NCI-H2196 (cell line): ENCODE results near the gene SMIM23.

ENCODE experiments used
- DNase-seq: peaks from one replicate; lab custom pipeline; 2025; ENCODE audit not compliant: unreplicated experiment; lab: John Stamatoyannopoulos, UW

Gene SMIM23

DNA sequence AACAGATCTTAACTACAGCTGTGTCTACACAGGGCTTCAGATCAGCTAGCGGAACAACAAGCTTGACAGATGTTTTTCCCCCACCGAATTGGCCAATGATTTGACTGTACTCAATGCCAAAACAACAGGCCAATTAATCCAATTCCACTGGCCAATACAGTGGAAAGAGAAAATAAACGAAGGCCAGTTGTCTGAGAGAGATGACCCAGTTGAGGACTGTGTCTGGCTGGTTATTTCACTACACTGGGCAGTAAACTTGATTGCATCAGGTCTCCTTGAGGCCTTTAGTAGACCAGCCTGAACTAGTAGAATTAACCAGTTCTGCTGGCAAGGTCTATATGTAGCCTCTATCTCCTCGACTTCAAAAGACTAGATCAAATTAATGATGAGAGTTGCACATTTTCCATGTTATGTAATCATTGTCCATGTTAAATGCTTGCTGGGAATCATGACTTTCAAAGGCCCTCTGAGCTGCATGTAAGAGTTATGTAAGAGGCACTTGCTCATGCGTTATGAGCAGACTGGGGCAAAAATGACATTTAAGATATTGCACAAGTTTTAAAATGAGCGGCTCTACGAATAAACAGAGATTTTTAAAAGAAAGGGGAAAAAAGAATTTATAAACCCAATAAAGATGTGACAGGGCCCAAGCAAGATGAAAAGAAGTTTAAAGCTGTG is 28.3 kb downstream of the SMIM23 start:
- no peak for DNase-seq

DNA sequence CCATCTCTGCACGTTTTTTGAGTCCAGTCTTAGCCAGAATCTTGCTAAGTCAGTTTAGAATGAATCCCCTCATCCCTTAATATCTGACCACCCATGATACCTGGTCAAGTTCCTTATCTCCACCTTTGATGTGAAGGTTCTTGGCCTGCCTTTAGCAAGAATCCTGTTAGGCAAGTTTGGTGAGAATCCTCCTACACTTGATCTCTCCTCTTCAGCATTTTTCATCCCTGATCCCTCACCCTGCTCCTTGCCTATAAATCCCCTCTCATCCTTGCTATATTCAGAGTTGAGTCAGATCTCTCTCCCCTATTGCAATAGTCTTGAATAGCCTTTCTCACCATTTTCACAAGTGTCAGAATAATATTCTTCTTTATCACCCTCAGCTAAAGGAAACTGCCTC is 31.0 kb downstream of the SMIM23 start:
- no peak for DNase-seq

- no peak for DNase-seq
Measured at GRCh38 chr5:171820561-171820960, 34.9 kb downstream of the SMIM23 start.

DNA sequence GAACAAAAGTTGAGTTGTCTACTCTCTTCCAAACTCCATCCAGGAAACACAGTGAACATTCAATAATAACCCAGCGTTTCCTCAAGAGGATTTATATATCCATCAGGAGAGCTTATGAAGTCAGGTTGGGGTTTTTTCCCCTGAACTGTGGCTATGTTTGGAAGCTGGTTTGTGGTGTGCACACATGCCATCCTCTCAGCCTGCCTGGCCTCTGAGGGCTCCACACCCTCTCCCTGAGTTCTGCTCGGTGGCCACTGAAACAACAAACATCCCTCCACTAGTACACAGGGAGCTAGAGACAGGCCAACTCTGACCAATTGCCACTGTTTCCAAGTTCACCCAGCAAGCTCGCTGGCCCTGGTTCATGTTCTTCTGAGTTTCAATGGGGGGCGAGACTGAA is 35.7 kb downstream of the SMIM23 start:
- no peak for DNase-seq

GRCh38 chr5:171823269-171823668 is 37.7 kb downstream of the SMIM23 start:
- DNase-seq = no peak

- no peak for DNase-seq
Measured at GRCh38 chr5:171825051-171825450, 39.4 kb downstream of the SMIM23 start.

DNA sequence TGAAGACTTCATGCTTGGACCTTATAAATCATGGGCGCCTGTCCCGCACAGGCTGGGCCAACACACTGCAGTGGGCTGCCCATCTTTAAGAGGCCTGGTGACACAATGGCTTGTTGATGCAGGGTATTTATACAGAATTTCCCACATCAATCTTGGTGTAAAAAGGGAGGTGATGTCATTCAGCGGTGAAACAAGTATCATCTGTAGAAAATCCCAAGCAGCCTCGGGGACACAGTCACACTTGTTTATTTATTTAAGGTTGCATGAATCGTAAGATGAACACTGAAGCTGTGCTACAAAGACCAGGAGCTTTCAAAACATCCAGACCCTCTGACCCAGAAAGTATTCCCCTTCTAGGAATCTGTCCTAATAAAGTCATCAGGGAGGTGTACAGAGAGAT is 40.5 kb downstream of the SMIM23 start:
- DNase-seq = no peak

DNA sequence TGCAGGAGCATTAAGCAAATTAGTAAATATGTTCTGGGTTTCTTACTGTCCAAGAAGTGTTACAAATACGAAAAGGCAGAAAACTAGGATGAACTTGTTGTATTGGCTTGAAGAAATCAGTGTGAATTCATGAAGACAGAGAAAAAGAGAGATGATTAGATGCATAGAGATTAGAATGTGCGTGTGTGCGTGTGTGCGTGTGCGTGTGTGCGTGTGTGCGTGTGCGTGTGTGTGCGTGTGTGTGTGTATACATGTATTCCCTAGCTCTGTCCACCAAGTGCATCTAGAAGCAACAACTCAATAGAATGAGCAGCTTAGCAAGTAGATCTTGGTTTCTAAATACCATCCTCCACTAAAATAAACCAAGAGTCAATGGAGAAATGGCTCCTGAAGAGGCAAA is 41.5 kb downstream of the SMIM23 start:
- DNase-seq = no peak

DNA sequence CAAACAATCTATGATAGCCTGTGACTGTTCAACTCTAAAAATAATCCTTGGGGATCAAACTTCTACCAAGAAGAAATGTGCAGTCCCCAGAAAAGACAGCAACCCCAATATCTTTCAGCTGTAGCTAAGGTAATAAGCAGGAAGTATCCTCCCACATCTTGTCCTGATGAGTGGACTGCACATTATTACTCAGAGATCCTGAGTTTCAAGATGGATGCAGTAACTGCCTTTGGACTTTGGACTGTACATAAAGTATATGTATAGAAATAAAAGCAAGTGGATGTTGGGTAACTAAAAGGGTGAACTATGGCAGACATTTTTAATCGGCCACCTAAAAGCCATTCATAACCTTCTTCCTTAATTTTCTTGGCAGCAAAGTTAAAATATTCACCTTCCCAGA is 45.1 kb downstream of the SMIM23 start:
- DNase-seq = no peak

- DNase-seq = no peak
Measured at GRCh38 chr5:171832775-171833174, 47.2 kb downstream of the SMIM23 start.

DNA sequence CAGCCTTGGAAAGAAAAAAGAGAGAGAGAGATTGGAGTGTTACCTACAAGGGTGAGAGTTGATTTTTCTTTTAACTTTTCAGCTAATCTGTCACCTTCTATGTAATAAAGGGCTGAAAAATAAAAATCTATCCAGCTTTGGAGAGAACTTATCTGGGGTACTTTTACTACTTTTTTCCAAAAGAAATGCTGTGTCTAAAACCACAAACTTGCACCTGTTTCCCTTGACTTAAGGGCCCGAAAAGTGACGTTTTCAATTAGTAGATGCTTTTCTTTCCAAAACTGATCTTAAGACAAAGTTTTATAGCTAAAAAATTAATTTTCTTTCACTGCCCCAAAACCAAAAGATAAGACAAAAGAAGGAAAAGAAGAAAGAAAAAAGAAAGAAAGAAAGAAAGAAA is 48.8 kb downstream of the SMIM23 start:
- no peak for DNase-seq

DNA sequence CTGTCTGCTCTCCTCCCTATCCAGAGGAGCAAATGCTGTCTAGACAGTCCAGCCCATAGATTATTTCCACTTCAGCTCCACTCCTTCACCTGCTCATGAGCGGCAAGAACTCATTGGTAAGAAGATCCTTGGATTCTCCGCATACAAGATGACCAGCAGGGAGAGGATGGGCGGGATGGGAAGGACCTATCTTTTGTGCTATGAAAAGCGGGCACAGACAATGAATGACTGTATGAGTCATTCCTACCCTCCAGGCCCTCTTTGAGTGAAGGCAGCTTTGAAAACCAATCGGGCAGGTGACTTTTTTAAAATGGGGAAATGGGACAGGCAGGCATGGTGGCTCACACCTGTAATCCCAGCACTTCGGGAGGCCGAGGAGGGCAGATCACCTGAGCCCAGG is 49.4 kb downstream of the SMIM23 start:
- DNase-seq = peak; percentile 52

DNA sequence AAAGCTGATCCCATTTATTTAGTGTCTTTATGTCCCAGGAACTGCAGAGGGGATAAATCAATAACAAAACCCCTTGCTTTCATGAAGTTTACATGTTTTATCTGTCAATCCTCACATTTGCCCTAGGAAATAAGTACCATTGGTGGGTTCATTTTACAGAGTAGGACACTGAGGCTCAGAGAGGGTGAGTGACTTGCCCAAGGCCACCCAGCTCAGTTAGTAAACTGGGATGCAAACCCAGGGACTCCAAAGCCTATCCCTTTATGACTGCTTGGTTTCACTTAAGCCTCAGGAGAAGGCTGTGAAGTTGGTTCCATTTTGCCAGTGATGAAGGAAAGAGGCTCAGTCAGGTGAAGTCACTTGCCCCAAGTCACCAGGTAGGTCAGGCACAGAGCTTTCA is 51.9 kb downstream of the SMIM23 start:
- no peak for DNase-seq

GRCh38 chr5:171838066-171838465 is 52.4 kb downstream of the SMIM23 start:
- DNase-seq = no peak

DNA sequence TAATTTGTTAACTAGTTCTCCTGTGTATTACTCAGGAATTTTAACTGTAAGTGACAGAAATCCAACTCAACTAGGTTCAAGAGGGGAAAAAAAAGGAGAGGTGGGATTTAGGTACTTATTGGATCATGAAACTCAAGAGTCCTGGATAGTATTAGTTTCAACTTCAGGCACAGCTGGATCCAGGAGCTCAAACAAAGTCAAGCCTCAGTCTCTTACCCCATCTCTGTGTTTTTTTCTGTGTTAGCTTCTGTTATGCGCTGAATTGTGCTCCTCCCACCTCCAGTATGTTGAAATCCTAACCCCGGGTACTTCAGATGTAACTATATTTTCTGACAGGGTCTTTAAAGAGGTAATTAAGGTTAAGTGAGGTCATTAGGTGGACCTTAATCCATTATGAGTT is 53.5 kb downstream of the SMIM23 start:
- DNase-seq = no peak

DNA sequence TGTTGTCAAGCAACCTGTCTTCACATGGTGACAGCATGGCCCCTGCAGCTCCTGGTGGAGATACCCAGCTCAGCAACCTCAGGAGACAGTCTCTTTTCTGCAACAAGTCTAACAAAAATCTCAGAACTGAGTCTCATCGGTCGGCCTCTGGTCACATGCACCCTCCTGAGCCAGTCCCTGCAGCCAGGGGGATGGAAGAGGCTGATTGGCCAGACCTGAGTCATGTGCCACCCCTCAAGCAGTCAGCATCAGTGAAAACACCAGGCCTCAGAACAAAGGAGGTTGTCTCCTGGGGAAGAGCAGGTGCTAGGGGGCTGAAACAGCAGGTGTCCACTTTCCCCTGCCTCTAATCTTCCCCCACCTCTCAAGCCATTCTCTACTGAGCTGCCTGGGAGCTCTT is 54.4 kb downstream of the SMIM23 start:
- DNase-seq = peak; percentile 34
